Measurements from ENCODE around the gene DDX5.

DNA sequence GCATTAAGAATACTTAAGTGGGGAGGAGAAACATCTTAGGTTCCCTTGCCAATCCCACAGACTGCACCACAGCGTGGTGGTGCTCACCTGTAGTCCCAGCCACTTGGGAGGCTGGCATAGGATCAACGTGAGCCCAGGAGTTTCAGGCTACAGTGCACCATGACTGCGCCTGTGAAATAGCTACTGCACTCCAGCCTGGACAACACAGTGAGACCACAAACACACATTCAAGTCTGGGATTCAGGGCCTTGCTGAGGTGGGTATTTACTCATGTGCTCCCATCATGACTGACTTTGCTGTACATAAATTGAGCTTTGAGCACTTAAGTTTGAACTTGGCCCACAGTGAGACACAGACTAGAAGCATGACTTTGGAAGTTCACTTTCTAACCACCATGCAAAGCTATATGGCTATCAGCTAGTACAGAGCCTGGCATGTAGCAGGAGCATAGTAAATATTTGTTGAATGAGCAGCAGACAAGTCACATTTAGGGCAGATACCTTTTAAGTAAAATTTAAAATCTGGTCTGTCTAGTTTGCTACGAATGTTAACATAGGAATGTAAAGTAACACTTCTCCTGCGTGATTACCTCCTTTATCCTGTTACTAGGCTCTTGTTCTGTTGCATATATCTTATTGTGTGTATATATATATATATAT, 34.2 kb upstream of the DDX5 start:
- TF ChIP-seq, protein P1, sequence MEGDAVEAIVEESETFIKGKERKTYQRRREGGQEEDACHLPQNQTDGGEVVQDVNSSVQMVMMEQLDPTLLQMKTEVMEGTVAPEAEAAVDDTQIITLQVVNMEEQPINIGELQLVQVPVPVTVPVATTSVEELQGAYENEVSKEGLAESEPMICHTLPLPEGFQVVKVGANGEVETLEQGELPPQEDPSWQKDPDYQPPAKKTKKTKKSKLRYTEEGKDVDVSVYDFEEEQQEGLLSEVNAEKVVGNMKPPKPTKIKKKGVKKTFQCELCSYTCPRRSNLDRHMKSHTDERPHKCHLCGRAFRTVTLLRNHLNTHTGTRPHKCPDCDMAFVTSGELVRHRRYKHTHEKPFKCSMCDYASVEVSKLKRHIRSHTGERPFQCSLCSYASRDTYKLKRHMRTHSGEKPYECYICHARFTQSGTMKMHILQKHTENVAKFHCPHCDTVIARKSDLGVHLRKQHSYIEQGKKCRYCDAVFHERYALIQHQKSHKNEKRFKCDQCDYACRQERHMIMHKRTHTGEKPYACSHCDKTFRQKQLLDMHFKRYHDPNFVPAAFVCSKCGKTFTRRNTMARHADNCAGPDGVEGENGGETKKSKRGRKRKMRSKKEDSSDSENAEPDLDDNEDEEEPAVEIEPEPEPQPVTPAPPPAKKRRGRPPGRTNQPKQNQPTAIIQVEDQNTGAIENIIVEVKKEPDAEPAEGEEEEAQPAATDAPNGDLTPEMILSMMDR (IDR thresholded peaks at IDR 0.05), result no peak
- TF ChIP-seq POLR2AphosphoS5 (IDR thresholded peaks at IDR 0.05) (no peak), POLR2A (IDR thresholded peaks at IDR 0.05) (no peak)
